ENCODE measurements around the gene WDR47. TPM values are rescaled to one million over a fixed set of nuclear protein-coding genes. Genes with fewer than 3 reads are reported as not detected.

The WDR47 gene
- total RNA-seq (2013; cell fraction: nucleolus; rRNA removed), result 14.5 and 14.9 TPM in 2 replicates
- total RNA-seq (2014; rRNA removed), result 5.3 and 6.0 TPM in 2 replicates
- 5.9 TPM in 2 replicates for total RNA-seq (2014; rRNA removed; fragmentation: Illumina TruSeq; extraction: Trizol)
- 8.3 TPM in 2 replicates for total RNA-seq (2021)
- polyA plus RNA-seq (2011; ENCODE audit: low read depth), result 2.0 TPM
- 9.7 and 12.7 TPM in 2 replicates for polyA plus RNA-seq (2011; rRNA removed)
- polyA plus RNA-seq (2011; cell fraction: cytosol; rRNA removed), result 3.9 and 4.4 TPM in 2 replicates
- 5.6 and 6.5 TPM in 2 replicates for polyA plus RNA-seq (2011; cell fraction: nucleus; rRNA removed)
- polyA plus RNA-seq (2012), result 2.3 and 2.9 TPM in 2 replicates
- polyA plus RNA-seq (2014; fragmentation: Illumina TruSeq; extraction: Trizol), result 5.8 and 6.8 TPM in 2 replicates
- polyA plus RNA-seq (2014; fragmentation: Nextera tagmentation; extraction: Ambion mirVana), result 1 to 10 TPM; 2.4 TPM
- polyA plus RNA-seq (2014; rRNA removed), result 3.7 and 4.5 TPM in 2 replicates
- 1 to 10 TPM; 7.1 to 9.1 TPM for polyA plus RNA-seq (2016; fragmentation: Nextera tagmentation; extraction: Ambion mirVana)
- 9.4 and 12.0 TPM in 2 replicates for polyA minus RNA-seq (2011; rRNA and poly(A)+ RNA removed)
- polyA minus RNA-seq (2011; cell fraction: cytosol; rRNA and poly(A)+ RNA removed), result 2.7 and 3.5 TPM in 2 replicates
- 3.9 and 5.9 TPM in 2 replicates for polyA minus RNA-seq (2011; cell fraction: nucleus; rRNA and poly(A)+ RNA removed)
- Bru-seq, nascent RNA, result percentile 59 among the genes with signal in this experiment
- BruChase-seq, experiment 1, labeled RNA remaining after a 6-hour chase, result percentile 58 among the genes with signal in this experiment
- percentile 67 among the genes with signal in this experiment for BruChase-seq, experiment 2, labeled RNA remaining after a 2-hour chase
- long read RNA-seq, experiment 1, full-length matches to known transcripts, result 2 of 3 reads
- long read RNA-seq, experiment 1, partial matches to known transcripts, result 1 of 3 reads
- long read RNA-seq, experiment 1, other reads (novel, unspliced or antisense), result 0 of 3 reads
- long read RNA-seq, experiment 2, partial matches to known transcripts, result 13 of 15 reads
- long read RNA-seq, experiment 2, other reads (novel, unspliced or antisense), result 2 of 15 reads

DNA sequence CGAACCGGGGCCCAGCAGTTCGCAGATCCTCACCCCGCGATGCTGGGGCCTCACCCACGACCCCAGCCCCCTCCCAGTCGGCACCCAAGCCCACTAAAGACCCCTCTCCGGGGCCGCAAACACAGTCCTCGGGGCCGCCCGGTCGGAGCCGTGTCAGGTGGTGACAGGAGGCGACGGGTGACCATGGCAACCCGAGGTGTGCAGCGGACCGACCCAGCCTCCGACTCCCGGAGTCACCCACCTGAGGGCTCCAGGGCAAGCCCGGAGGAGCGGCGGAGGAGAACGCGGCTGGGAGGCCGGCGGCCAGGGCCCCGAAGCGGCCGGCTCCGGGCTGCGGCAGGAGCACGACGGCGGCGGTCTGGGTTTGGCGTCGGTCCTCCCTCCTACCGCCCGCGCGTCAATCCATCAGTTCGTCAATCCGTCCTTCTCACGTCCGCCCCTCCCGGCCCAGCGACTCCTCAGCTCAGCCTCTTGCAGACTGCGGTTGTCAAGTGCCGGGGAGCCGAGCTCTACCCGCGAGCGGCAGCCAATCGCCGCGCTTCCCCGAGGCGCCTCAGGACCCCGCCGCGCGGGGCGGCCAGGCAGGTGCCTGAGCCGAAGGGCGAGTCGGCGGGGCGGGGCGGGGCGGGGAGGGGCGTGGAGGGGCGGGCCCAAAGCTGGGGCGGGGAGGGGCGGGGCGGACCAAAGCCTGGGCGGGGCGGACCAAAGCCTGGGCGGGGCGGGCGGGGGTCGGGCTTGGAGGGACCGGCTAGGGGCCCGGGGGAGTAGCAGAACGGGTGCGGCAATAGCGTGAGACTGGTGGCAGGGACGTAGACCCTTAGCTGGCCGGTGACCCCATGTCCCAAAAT, at the start of gene WDR47:
WDR47 (minus strand) TSS at position 482 of the 848 bp plus-strand sequence. CDS start 18,590 bp downstream, outside the sequence.
- peak within 1 kb of the TSS; percentile 61 for H3K4me2 ChIP-seq (ENCODE audit: control insufficient read depth, insufficient read depth)
- H3K9ac ChIP-seq (ENCODE audit: control insufficient read depth, insufficient read depth, low read length), result peak within 1 kb of the TSS; percentile 71
- POLR2A ChIA-PET, result interaction anchor here (0.5 to 1.1 kb wide), 5 partner anchors 16 to 79 kb away, joined by 3 to 5 read pairs (median 3); partner anchors contain the start of genes TAF13 and TMEM167B
- peak; percentile 98 for ATAC-seq
- no peaks in the 10 kb centered on the region for H3K4me1 ChIP-seq (ENCODE audit: control insufficient read depth, insufficient read depth, low read length)
- H3K4me3 ChIP-seq, result peak within 1 kb of the TSS; percentile 100
- peaks cover 15% of the 10 kb centered on the region for H3K79me2 ChIP-seq (ENCODE audit: control insufficient read depth, insufficient read depth, low read length)
- BruUV-seq (replicated peaks), result no TSS peak
- SMC1A ChIA-PET (ENCODE audit: uncharacterized antibody, unreplicated experiment), result interaction anchor here (1.0 to 1.2 kb wide), 5 partner anchors 34 to 81 kb away, joined by 3 to 5 read pairs (median 4); partner anchors contain the start of genes CLCC1 and TAF13
- peak; percentile 72 for DNase-seq (ENCODE audit: low read depth, low spot score)
- in situ Hi-C loops (cut with MboI), result no loop called here
- no peaks in the 10 kb centered on the region for H3K27me3 ChIP-seq (replicated peaks in 1 of 2; ENCODE audit: control insufficient read depth in 2 of 2, insufficient read depth in 2 of 2, low read length in 1 of 2)
- intact Hi-C loops (cut with micrococcal nuclease; ENCODE audit: unreplicated experiment), result loop anchor here (5.0 kb wide), 1 partner anchor 70 kb away; the partner anchor contains the start of gene ELAPOR1
- under 1% methylated on average over 64 of the region's 90 CpGs for WGBS (ENCODE audit: insufficient coverage, insufficient replicate concordance, low lambda C conversion rate, missing lambda C conversion rate)
- FAIRE-seq, result peak; percentile 66
- H3K36me3 ChIP-seq (ENCODE audit: control insufficient read depth in 2 of 2, insufficient read depth in 2 of 2, low read length in 1 of 2), result no peaks in the 10 kb centered on the region
- H4K20me1 ChIP-seq (ENCODE audit: control insufficient read depth, insufficient read depth), result no peaks in the 10 kb centered on the region
- CTCF ChIA-PET, result interaction anchor here (1.0 kb wide), 1 partner anchor 58 kb away, joined by 6 read pairs; no protein-coding TSS in a partner anchor
- no peaks in the 10 kb centered on the region for H3K9me3 ChIP-seq (replicated peaks; ENCODE audit: control insufficient read depth, insufficient read depth, low read length)
- H2AFZ ChIP-seq (ENCODE audit: control insufficient read depth, low read depth, low read length), result peak within 1 kb of the TSS; percentile 84
- peak within 1 kb of the TSS; percentile 29 for H3K27ac ChIP-seq (ENCODE audit: control insufficient read depth, insufficient read depth)
- RAD21 ChIA-PET (ENCODE audit: unreplicated experiment), result interaction anchor here (0.6 to 1.0 kb wide), 6 partner anchors 29 to 214 kb away, joined by 3 to 4 read pairs (median 3); partner anchors contain the start of gene TAF13
- TF ChIP-seq MEF2B (IDR thresholded peaks at IDR 0.05; ENCODE audit: partially characterized antibody, poor library complexity, severe bottlenecking), result no peak
- peak; percentile 46; the same call in 1 of the 2 replicates for TF ChIP-seq HCFC1 (IDR thresholded peaks at IDR 0.05; ENCODE audit: low read length)
- no peak for TF ChIP-seq ELK1 (IDR thresholded peaks at IDR 0.05; ENCODE audit: low read depth, low read length)
- TF ChIP-seq ZBTB40 (IDR thresholded peaks at IDR 0.05; ENCODE audit: borderline replicate concordance), result no peak
- TF ChIP-seq SMAD1 (IDR thresholded peaks at IDR 0.05; ENCODE audit: low read depth, partially characterized antibody), result no peak
- TF ChIP-seq, protein P1, sequence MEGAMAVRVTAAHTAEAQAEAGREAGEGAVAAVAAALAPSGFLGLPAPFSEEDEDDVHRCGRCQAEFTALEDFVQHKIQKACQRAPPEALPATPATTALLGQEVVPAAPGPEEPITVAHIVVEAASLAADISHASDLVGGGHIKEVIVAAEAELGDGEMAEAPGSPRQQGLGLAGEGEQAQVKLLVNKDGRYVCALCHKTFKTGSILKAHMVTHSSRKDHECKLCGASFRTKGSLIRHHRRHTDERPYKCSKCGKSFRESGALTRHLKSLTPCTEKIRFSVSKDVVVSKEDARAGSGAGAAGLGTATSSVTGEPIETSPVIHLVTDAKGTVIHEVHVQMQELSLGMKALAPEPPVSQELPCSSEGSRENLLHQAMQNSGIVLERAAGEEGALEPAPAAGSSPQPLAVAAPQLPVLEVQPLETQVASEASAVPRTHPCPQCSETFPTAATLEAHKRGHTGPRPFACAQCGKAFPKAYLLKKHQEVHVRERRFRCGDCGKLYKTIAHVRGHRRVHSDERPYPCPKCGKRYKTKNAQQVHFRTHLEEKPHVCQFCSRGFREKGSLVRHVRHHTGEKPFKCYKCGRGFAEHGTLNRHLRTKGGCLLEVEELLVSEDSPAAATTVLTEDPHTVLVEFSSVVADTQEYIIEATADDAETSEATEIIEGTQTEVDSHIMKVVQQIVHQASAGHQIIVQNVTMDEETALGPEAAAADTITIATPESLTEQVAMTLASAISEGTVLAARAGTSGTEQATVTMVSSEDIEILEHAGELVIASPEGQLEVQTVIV (IDR thresholded peaks at IDR 0.05; ENCODE audit: borderline replicate concordance, partially characterized antibody), result no peak
- TF ChIP-seq PAX5 (IDR thresholded peaks at IDR 0.05; ENCODE audit: borderline replicate concordance, low read depth, low read length), result peak; percentile 25; the same call in 1 of the 2 replicates
- TF ChIP-seq BHLHE40 (IDR thresholded peaks at IDR 0.05; ENCODE audit: borderline replicate concordance in 1 of 2, low read depth in 2 of 2, low read length in 1 of 2), result peak in 1 of 2 experiments; percentile 58; a peak in 1 of 4 replicates
